RCC 7860 (cell line): ENCODE results near the gene FREM3.

Experiments used
- DNase-seq: peaks from one replicate; pipeline ENCODE4 v3.0.0-alpha.2; 2015; ENCODE audit warnings: low spot score
- FAIRE-seq: peaks from 2 replicates; lab custom pipeline; 2012; peaks lifted over from hg19 to GRCh38; lab: Jason Lieb, UNC

The FREM3 gene

GRCh38 chr4:143668930-143669552 is 31.4 kb downstream of the FREM3 start:
- FAIRE-seq (no peak), DNase-seq (no peak)

GRCh38 chr4:143667461-143667860 is 33.0 kb downstream of the FREM3 start:
- FAIRE-seq (no peak), DNase-seq (no peak)

GRCh38 chr4:143658336-143658735 is 42.1 kb downstream of the FREM3 start:
- FAIRE-seq (no peak), DNase-seq (no peak)

GRCh38 chr4:143654571-143654970 is 45.9 kb downstream of the FREM3 start:
- DNase-seq (no peak), FAIRE-seq (no peak)

GRCh38 chr4:143653031-143653430 is 47.4 kb downstream of the FREM3 start:
- FAIRE-seq: no peak
- DNase-seq: no peak

GRCh38 chr4:143643399-143643798 is 57.1 kb downstream of the FREM3 start:
- FAIRE-seq: no peak

GRCh38 chr4:143642611-143643010 is 57.9 kb downstream of the FREM3 start:
- DNase-seq (no peak), FAIRE-seq (no peak)

More at GRCh38 chr4:143643399-143643798, 57.1 kb downstream of the FREM3 start:
- DNase-seq: no peak

- FAIRE-seq (no peak), DNase-seq (no peak)
Measured at GRCh38 chr4:143641361-143641760, 59.1 kb downstream of the FREM3 start.

GRCh38 chr4:143634763-143635162 is 65.7 kb downstream of the FREM3 start:
- DNase-seq (no peak), FAIRE-seq (no peak)

- DNase-seq (no peak), FAIRE-seq (no peak)
Measured at GRCh38 chr4:143633833-143634232, 66.6 kb downstream of the FREM3 start.

GRCh38 chr4:143626134-143626911 is 74.2 kb downstream of the FREM3 start:
- no peak for FAIRE-seq
- no peak for DNase-seq

GRCh38 chr4:143625632-143626031 is 74.8 kb downstream of the FREM3 start:
- FAIRE-seq: no peak
- no peak for DNase-seq

GRCh38 chr4:143623896-143624295 is 76.6 kb downstream of the FREM3 start:
- FAIRE-seq (no peak), DNase-seq (no peak)

GRCh38 chr4:143618811-143619210 is 81.7 kb downstream of the FREM3 start:
- no peak for FAIRE-seq

GRCh38 chr4:143617994-143618679 is 82.3 kb downstream of the FREM3 start:
- FAIRE-seq: no peak
- no peak for DNase-seq

More at GRCh38 chr4:143618811-143619210, 81.7 kb downstream of the FREM3 start:
- DNase-seq: no peak

- peak; percentile 80 for DNase-seq
- FAIRE-seq: peak; percentile 96
Measured at GRCh38 chr4:143616771-143617170, 83.7 kb downstream of the FREM3 start.

- no peak for DNase-seq
- FAIRE-seq: no peak
Measured at GRCh38 chr4:143609492-143609891, 91.0 kb downstream of the FREM3 start.

- FAIRE-seq (no peak), DNase-seq (no peak)
Measured at GRCh38 chr4:143606480-143606879, 94.0 kb downstream of the FREM3 start.

GRCh38 chr4:143599827-143600226 is 100.6 kb downstream of the FREM3 start:
- FAIRE-seq (no peak), DNase-seq (no peak)

GRCh38 chr4:143598816-143599215 is 101.7 kb downstream of the FREM3 start:
- DNase-seq (no peak), FAIRE-seq (no peak)

GRCh38 chr4:143597276-143597675 is 103.2 kb downstream of the FREM3 start:
- no peak for FAIRE-seq
- no peak for DNase-seq

- no peak for FAIRE-seq
- DNase-seq: no peak
Measured at GRCh38 chr4:143587703-143588102, 112.8 kb downstream of the FREM3 start.
